ENCODE data around the gene VWA5B1.
"Not testable (repeated sequence)": the region's sequence is repeated elsewhere in the genome, so short reads cannot be mapped to it uniquely, and the experiment has no call there.

VWA5B1 gene

DNA sequence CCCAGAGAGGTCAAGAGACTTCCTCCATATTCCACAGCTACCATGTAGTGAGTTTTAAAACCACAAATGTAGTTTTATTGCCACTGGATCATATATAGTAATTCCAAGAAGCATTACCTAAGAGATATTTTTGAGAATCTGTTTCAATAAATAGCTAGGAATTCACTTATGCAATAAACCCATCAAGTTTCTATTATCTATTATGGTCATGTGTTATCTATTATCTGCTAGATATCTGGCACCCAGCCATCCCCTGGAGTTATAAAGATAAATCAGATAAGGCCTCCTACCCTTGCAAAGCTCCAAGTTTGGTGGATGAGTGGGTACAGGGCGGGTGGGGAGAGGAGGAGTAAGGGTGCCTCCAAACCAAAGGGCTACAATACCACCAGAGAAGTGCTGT, 10.3 kb upstream of the VWA5B1 start:
- no peak for DNase-seq

DNA sequence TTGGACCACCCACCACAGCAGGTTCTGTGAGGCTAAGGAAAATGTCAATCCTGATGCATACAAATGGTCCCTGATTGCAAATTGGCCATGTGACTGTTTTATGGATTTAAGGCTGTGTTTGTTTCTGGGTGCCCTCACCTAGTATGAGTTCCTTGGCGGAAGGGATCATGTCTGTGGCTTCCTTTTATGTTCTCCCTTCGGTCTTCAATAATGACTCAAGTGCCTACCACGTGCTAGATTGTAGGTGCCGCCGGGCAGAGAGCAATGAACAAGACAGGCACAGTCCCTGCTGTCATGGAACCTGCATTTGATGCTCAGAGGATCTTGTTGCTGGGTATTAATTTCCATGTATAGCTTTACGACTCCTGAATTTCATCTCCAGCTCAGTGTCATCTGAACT, 9.8 kb upstream of the VWA5B1 start:
- no peak for DNase-seq

DNA sequence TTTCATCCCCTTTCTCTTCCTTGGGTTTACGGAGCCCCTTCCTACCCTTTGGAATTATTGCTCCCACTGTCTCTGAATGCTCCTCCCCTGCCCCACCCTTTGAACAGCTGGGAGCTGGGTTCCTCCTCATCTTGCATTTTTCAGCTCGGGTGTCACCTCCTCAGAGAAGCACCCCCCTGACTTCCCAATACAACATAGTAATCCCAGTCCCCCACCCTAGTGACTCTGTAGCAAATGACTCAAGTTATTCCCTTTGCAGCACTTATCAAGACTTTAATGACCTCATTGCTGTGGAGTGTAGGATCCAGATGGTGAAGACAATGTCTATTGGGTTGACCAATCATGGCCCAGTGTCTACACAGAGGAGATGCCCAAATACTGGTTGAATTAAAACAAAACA, 8.9 kb upstream of the VWA5B1 start:
- DNase-seq, result no peak

DNA sequence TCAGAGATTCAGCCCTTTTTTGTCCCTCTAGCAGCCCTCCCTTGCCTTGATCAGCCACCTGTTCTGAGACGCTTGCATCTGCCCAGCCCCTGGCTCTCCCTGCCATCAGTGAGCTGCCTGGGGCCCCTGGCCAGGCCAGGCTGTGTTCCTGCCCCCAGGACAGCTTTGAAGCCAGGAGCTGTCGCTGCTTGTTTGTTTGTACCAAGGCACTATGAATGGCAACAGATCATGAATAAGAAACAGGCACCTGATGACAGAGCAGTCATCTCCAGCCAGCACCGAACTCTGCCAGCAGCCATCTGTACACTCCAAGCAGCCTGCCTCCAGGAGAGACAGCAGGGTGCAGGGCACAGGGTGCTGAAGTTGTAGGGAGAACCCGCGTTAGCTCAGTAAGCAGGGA, 8.1 kb upstream of the VWA5B1 start:
- DNase-seq, result no peak

DNA sequence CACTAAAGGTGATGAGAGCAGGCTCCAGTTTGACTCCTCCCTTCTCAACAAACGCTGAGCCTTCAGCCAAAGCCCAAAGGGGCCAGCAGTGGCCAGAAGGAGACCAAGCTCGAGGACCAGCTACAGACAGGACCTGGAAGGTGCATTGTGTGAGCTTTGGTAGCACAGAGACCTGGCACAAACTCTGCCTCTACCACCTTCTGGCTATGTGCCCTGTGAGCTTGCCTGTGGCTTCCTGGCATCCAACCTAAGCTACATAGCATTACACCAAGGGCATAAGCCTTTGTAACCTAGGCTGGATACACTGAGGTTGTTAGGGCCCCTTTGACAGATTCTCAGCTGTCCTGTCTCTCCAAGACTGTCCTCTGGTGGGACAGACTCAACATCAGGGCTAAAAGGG, 6.6 kb upstream of the VWA5B1 start:
- no peak for DNase-seq

DNA sequence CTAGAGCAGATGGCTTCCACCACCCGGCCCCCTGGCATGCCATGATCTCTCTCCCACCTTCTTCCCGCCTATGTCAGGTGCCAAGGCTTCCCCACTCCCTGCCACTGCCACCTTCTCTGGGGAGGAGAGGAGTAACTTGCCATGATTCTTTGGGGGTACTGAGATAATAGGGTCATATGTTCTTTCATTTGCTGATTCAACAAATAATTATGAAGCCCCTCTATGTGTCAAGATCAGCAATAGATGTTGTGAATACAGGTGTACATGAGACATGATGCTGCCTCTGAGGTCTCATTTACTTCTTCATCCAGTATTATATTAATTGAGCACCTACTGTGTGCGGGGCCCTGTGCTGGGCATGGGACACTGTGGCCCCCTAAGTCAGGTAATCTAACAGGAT, 6.0 kb upstream of the VWA5B1 start:
- no peak for DNase-seq

DNA sequence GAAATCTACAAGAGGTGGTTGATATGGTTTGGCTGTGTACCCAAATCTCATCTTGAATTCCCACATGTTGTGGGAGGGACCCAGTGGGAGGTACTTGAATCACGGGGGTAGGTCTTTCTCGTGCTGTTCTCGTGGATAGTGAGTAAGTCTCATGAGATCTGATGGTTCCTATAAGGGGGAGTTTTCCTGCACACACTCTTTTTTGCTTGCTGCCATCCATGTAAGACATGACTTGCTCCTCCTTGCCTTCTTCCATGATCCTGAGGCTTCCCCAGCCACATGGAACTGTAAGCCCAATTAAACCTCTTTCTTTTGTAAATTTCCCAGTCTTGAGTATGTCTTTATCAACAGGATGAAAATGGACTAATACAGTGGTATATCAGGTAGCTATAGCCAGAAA, 5.2 kb upstream of the VWA5B1 start:
- DNase-seq, result no peak

DNA sequence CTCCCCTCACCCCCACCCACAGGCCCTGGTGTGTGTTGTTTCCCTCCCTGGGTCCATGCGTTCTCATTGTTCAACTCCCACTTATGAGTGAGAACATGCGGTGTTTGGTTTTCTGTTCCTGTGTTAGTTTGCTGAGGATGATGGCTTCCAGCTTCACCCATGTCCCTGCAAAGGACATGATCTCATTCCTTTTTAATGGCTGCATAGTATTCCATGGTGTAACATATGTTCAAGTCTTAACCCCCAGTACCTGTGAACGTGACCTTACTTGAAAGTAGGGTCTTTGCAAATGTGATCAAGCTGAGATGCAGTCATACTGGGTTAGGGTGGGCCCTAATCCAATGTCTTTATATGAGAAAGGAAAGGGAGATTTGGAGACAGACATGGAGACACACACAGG, 3.0 kb upstream of the VWA5B1 start:
- not testable (repeated sequence) for DNase-seq

DNA sequence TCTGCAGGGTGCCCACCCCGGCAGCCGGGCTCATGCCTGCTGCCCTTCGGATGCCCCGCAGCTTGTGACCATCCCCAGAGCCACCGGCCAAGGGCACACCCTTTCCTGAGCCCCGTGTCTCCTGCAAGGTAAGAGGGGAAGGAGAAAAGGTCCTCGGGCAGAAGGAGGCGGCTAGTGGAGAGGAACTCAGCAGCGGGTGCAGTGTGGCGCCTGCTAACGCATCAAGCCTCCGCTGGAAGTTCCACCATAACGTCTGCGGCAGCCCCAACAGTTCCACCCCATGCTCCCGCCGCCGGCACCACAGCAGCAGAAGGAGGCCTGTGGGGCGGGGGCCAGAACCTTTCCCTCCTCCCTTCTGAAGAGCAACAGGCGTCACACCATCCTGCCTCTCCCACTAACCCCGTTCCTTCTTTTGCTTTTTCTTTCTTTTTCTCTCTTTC, 990 bp downstream of the VWA5B1 start:
- DNase-seq, result no peak

DNA sequence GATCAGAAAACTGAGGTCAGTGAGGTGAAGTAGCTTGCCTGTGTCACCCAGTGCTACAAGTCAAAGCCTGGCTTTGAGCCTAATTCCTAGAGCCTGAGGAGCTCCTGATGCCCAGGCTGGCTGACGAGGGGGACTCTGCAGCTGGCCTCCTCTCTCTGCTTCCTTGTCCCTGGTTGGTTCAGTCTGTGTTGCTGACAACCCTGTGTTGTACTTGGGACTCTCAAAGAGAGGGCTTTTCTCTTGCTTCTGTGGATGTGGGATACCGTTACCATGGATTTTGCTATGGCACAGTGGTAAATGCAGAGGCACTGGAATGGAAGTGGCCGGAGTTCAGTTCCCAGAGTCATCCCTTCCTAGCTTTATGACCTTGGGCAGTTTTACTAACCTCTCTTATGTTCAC, 8.0 kb downstream of the VWA5B1 start:
- no peak for DNase-seq

DNA sequence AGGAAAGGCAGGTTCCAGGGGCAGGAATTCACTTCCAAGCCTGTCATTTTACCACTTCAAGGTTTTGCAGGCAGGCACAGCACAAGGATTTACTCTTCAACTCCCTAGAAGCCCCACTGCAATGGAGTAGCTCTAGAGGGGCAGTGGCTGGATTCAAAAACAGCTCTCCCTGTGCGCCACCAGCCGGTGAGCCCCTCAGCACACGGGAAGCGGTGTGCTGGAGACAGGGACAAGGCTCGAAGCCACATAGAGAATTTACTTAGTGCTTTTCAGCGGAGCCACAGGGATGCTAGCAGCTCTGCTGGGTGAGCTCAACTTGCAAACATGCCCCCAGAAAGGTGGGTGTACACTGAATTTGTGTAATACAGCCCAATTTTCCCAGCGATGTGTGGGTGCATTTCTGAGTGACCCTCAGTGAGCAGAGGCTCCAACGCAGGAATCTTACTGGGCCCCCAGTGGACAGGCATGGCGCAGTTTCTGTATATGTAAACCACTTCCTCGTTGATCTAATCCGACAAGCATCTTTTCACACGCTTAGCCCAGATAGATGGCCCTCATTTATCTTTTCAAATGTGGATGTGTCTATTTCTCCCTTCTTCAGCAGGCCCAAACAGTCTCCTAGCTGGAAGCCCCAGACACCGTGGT, 10.9 kb downstream of the VWA5B1 start:
- DNase-seq, result no peak

DNA sequence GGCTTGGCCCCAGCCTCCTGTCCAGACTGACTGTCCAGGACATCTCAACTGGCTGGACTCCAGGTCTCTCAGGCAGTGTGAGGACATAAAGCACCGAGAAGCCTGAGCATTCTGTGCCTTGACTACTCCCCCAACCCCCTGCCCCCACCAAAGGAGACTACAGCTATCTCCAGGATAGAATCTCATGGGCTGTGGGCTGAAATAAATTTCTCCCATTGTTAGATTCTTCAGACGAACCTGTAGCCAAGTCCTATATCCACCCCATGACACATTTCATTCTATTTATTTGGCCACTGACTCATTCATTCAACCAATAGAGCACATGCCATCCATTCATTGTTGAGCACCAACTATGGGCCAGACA, 11.4 kb downstream of the VWA5B1 start:
- DNase-seq, result no peak

DNA sequence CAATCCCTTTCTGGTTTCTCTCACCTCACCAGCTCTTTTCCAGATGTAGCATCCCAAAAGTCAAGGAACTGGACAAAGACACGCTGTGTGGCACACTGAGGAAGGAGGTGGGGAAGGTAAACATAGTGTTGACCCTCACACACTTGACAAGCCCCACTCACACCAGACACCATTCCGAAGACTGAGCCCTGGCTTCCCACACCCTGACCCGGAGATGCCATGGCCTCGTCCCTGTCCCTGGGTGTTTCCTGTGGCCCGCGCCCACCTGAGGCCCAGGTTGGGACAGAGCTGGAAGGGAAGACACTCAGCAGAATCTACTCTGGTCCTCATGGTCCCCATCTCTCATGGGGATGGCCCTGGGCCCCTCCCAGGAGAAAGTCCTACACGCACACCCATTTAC, 16.4 kb downstream of the VWA5B1 start:
- no peak for DNase-seq

DNA sequence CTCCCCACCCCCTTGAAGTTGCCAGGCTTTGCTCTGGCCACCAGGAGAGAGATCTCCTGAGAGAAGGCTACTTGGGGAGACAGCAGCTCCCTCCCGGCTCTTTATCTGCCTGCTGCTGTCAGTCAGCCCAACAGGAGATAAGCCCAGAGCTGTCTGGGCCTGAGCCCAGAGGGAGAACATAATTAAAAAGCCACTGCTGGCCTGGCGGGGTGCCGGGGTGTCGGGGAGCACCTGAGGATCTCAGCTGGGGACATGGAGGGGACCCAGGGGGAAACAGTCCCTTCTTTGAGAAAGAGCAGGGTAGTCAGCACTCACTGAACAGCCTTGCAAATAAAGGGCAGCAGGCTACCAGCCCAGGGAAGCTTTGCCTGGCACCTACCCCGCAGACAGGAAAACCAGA, 17.9 kb downstream of the VWA5B1 start:
- no peak for DNase-seq

DNA sequence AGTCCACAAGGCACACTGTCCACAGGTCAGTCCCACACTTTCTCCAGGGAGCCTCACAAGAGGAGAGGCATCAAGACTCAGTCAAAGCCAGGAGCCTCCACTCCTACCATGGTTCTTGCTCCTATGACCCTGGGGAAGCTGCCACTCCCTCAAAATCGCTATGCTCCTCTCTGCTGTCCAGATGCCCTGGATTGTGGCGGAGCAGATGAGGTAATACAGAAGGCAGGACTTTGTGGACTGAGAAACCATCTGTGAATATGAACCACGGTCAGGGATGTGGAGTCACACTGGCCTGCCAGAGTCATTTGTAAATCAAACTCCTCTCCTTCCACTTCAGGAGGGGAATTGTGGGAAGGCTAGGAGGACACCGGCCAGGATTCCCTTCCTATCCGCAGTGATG, 20.6 kb downstream of the VWA5B1 start:
- no peak for DNase-seq

DNA sequence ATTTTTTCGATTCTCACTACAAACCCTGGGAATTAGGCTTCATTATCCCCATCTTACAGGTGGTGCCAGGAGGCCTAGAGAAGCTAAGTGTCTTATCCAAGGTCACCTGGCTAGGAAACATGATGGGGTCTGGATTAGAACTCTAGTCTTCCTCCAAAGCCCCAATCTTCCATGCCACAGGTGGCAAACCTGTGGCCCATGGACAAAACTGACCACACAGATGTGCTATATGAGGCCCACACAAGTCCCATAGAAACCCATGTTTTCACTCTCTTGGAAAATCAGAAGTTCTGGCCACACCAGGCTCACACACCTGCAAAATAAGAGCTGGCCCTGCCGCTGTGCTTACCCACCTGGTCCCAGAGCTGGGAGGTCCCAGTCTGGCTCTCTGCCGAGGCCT, 21.6 kb downstream of the VWA5B1 start:
- no peak for DNase-seq

DNA sequence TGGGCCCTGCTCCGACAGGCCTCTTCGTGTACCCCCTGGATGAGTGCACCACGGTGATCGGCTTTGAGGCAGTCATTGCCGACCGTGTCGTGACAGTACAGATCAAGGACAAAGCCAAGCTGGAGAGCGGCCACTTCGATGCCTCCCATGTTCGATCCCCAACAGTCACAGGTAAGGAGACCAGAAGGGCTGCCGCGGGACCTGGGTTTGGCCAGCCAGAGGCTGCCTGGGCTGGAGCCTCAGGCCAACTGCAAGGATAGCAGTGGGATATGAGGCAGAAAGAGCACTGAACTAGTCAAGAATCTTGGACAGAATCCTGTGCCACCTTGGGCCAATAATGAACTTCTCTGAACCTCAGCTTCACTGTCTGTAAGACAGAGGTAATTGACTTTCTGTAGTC, 22.1 kb downstream of the VWA5B1 start:
- no peak for DNase-seq

DNA sequence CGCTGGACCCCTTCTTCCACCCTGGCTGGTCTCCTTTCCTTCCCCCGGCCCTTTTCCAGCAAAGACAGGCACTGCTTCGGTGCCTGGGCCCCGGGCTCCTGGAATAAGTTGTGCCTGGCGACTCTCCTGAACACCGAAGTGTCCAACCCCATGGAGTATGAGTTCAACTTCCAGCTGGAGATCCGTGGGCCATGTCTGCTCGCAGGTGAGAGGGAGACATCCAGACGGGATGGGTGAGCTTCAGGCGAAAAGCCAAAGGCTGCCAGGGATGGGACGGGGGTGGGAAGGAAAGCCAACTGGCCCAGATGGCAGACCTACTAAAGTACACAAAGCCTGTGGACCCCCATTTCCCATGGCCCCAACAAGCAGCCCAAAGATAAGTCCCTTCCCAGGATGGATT, 26.8 kb downstream of the VWA5B1 start:
- no peak for DNase-seq

DNA sequence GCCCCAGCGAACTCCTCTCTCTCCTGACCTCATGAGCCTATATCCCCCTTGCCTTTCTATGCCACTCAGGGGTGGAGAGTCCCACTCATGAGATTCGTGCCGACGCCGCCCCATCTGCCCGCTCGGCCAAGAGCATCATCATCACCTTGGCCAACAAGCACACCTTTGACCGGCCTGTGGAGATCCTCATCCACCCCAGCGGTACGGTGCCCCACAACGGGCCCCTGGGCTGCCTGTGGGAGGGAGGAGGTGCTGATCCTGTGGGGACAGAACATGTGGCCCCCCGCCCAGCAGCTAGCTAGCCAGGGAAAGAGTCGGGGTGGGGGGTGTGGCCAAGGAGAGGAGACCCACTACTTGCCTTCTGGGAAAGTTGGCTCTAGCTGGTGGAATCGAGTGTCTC, 27.8 kb downstream of the VWA5B1 start:
- no peak for DNase-seq

DNA sequence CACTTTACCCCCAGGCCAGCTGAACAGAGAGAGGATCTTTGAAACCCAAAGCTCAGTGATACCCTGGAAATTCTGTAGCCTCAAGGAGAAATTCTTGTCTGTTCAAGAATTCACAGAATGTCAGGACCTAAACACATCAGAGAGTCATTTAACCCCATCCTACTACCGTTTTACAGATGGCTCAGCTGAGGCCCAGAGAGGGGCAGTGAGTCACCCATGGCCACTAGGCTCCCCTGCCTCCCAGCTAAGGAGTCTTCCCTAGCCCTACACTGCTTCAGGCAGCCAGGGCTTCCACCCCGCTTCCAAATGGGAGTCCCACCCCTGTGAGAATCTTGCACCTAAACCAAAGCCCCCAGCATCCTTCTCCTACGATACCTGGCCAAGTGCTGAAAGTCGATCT, 28.3 kb downstream of the VWA5B1 start:
- no peak for DNase-seq

DNA sequence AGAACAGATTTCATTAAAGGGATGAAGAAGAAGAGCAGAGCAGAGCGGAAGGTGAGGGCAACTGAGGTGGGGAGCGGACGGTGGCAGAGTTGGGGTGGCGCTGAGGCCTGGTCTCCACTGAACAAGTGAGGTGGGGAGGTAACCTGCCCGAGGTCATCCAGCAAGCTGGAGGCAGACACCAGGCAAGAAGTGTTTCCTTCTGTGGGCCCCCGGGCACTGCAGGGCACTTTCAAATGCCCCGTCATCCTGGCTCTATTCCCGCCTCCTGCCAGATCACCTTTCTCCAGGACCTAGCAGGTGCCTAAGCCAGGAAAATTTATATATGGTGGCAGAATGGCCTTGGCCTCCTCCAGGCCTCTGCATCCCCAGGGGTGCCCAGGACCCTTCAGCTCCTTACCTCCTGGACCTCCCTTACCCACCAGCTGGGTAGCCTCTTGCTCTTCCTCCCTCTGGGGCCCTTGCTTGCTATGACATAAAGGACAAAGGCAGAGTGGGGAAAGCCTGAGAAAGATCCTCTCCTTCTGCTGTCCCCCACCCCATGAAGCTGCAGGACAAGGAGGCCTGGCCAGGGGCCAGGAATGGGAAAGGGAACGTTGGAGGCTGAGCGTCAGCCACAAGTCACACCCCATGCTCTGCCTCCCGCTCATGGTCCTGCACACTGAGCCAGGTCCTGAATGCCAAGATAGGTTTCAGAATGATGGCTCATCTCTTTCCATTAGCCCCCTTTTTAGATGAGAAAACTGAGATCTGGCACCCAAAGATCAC, 29.0 kb downstream of the VWA5B1 start:
- DNase-seq, result no peak

DNA sequence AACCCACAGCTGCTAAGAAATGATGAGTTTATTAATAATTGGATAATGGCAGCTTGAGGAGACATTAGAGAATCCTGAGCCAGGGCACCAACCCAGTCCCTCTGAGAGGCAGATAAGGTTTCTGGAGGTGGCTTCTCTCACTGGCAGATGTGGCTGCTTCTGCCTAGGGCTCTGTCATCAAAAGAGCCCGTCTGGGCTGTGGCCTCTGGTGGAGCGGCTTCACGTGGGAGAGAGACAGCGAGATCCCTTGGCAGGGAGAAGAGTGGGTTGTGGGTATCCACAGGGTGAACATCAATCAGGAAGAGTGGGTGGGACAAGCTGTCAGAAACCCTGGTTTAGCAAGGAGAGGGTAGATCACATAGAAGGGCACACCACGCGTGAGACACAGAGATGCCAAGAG, 30.0 kb downstream of the VWA5B1 start:
- DNase-seq, result no peak

DNA sequence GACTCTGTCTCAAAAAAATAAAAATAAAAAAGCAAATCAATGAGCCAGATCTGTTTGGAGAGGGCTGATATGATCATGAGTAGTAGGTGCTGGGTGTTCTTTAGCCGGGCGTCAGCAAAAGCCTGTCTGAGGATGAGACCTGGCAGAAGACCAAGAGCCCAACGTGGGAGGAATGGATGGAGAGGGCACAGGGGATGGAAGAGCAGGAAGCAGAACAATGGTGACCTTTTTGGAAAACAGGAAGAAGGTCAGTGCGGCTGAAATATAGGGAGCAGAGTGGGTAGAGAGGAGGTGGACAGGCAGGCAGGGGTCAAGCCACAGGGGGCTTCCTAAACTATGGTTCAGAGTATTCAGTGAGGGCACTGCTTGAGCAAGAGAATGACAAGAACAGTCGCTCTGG, 30.9 kb downstream of the VWA5B1 start:
- no peak for DNase-seq

DNA sequence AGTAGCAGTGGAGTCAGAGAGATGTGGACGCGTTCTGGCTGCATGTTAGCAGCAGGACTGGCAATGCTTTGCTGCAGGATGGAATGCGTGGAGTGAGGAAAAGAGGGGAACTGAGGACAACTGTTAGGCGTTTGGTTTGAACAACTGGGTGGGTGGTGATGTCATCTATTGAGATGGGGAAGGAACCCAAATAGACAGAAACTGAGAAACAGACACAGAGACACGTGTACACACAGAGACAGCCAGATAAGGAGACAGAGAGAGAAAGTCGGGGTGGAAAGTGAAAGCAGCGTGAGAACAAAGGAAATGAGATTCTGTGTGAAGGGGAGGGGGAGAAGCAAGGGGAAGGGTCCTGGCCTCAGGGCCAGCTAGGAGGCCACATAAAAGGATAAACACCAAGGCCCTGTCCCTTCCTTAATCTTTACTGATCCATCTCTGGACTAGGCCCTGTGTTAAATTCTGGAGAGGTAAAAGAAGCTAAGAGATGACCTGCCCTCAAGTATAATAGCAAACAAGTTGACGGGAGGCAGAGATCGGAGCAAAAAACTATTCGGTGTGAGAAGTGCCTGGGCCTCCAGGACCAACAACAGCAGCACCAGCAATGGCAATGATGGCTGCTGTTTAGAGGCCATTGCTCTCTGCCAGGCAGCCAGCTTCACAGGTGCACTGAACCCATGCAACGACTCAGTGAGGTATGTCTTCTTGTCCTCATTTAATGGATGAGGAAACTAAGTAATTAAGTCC, 31.6 kb downstream of the VWA5B1 start:
- DNase-seq, result no peak

All from SHP77 treated with DMSO at 0.1 percent for 48 hours (cell line).